ENCODE data around the gene DNAH6.
A peak's percentile ranks its signal among the peaks of the same experiment; 100 is the strongest.

DNAH6 gene

DNA sequence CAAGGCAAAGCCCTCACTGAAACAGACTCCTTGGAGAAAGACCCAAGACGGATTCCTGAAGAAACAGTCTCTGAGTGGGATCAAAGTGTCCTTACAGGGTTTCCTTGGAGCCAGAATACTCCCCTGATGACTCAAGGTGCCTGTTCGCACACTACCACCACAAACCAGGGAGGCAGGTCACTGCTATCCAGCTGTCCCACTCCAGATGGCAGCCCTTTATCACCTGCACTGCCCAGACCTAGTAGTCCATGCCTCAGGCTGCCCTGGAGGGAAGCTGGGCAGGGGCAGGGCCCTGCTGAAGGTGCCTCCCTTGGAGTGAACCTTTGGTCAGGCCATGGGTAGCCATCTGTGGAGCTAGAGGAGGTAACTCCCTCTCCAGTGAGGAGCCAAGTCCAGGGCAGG lies 330.4 kb downstream of the DNAH6 start:
- Histone ChIP-seq H3K23ac (ENCODE audit: low read depth, low read length, poor library complexity) (no peak overlapping the region), H3K9ac (ENCODE audit: low read depth, low read length, poor library complexity) (no peak overlapping the region), H3K4me2 (ENCODE audit: insufficient read depth, low read length, poor library complexity, severe bottlenecking) (no peak overlapping the region), H3K36me3 (replicated peaks in 1 of 2; ENCODE audit: control insufficient read depth in 2 of 2, insufficient read depth in 2 of 2, low read length in 2 of 2) (no peaks in the 10 kb centered on the region), H3K4me3 (ENCODE audit: low read length in 2 of 2) (no peak overlapping the region), H2BK15ac (ENCODE audit: low read length) (no peak overlapping the region), H4K8ac (ENCODE audit: low read depth, low read length) (no peak overlapping the region), H3K4ac (ENCODE audit: low read length) (no peak overlapping the region), H2BK5ac (ENCODE audit: low read length) (no peak overlapping the region), H2BK120ac (ENCODE audit: low read depth, low read length) (no peak overlapping the region), H3K9me3 (replicated peaks in 1 of 2; ENCODE audit: control insufficient read depth in 2 of 2, insufficient read depth in 1 of 2, low read depth in 1 of 2, low read length in 2 of 2) (peaks cover 0 to 2% of the 10 kb centered on the region in 2 donors), H3K27ac (replicated peaks; ENCODE audit: low read length) (no peak overlapping the region), H2AFZ (ENCODE audit: low read length) (no peak overlapping the region), H3K14ac (ENCODE audit: low read length) (peak overlapping the region; percentile 11), H4K91ac (ENCODE audit: low read depth, low read length, poor library complexity) (no peak overlapping the region), H3K4me1 (ENCODE audit: control insufficient read depth in 2 of 2, insufficient read depth in 1 of 2, low read depth in 1 of 2, low read length in 2 of 2) (peaks cover 0 to 2% of the 10 kb centered on the region in 2 donors), H3K27me3 (ENCODE audit: control insufficient read depth in 3 of 3, insufficient read depth in 3 of 3, low read depth in 1 of 3, low read length in 3 of 3) (no peaks in the 10 kb centered on the region), H3K18ac (ENCODE audit: low read length) (no peak overlapping the region), H3K79me1 (ENCODE audit: low read depth, low read length) (no peaks in the 10 kb centered on the region), H2BK12ac (ENCODE audit: low read length) (no peak overlapping the region), H2AK5ac (ENCODE audit: low read depth, low read length) (no peak overlapping the region)
- no CpG with 5 or more reads among the region's 2 CpGs for WGBS, 2 donors (ENCODE audit: extremely low coverage in 2 of 2, insufficient read length in 2 of 2, insufficient replicate concordance in 1 of 2)
- DNase-seq (ENCODE audit: low spot score) = no peak

GRCh38 chr2:84847326-84848050 lies 331.2 kb downstream of the DNAH6 start:
- no peak overlapping the region for H2BK120ac ChIP-seq (ENCODE audit: low read depth, low read length)
- H3K4me3 ChIP-seq (ENCODE audit: low read length in 2 of 2) = no peak overlapping the region
- WGBS, 2 donors (ENCODE audit: extremely low coverage in 2 of 2, insufficient read length in 2 of 2, insufficient replicate concordance in 1 of 2) = no CpG with 5 or more reads among the region's 5 CpGs
- no peak overlapping the region for H4K91ac ChIP-seq (ENCODE audit: low read depth, low read length, poor library complexity)
- H3K4ac ChIP-seq (ENCODE audit: low read length) = no peak overlapping the region
- no peak overlapping the region for H3K18ac ChIP-seq (ENCODE audit: low read length)
- no peak overlapping the region for H3K9ac ChIP-seq (ENCODE audit: low read depth, low read length, poor library complexity)
- H3K27me3 ChIP-seq (ENCODE audit: control insufficient read depth in 3 of 3, insufficient read depth in 3 of 3, low read depth in 1 of 3, low read length in 3 of 3) = no peaks in the 10 kb centered on the region
- H3K9me3 ChIP-seq (replicated peaks in 1 of 2; ENCODE audit: control insufficient read depth in 2 of 2, insufficient read depth in 1 of 2, low read depth in 1 of 2, low read length in 2 of 2) = peaks cover 0 to 2% of the 10 kb centered on the region in 2 donors
- no peaks in the 10 kb centered on the region for H3K4me1 ChIP-seq (ENCODE audit: control insufficient read depth in 2 of 2, insufficient read depth in 1 of 2, low read depth in 1 of 2, low read length in 2 of 2)
- H3K4me2 ChIP-seq (ENCODE audit: insufficient read depth, low read length, poor library complexity, severe bottlenecking) = no peak overlapping the region
- no peak overlapping the region for H2AFZ ChIP-seq (ENCODE audit: low read length)
- no peaks in the 10 kb centered on the region for H3K36me3 ChIP-seq (replicated peaks in 1 of 2; ENCODE audit: control insufficient read depth in 2 of 2, insufficient read depth in 2 of 2, low read length in 2 of 2)
- no peak for DNase-seq (ENCODE audit: low spot score)
- H4K8ac ChIP-seq (ENCODE audit: low read depth, low read length) = no peak overlapping the region
- no peak overlapping the region for H2BK12ac ChIP-seq (ENCODE audit: low read length)
- H2BK5ac ChIP-seq (ENCODE audit: low read length) = no peak overlapping the region
- H3K23ac ChIP-seq (ENCODE audit: low read depth, low read length, poor library complexity) = no peak overlapping the region
- H2BK15ac ChIP-seq (ENCODE audit: low read length) = no peak overlapping the region
- no peak overlapping the region for H3K14ac ChIP-seq (ENCODE audit: low read length)
- H3K27ac ChIP-seq (replicated peaks; ENCODE audit: low read length) = no peak overlapping the region
- H2AK5ac ChIP-seq (ENCODE audit: low read depth, low read length) = no peak overlapping the region
- no peaks in the 10 kb centered on the region for H3K79me1 ChIP-seq (ENCODE audit: low read depth, low read length)

DNA sequence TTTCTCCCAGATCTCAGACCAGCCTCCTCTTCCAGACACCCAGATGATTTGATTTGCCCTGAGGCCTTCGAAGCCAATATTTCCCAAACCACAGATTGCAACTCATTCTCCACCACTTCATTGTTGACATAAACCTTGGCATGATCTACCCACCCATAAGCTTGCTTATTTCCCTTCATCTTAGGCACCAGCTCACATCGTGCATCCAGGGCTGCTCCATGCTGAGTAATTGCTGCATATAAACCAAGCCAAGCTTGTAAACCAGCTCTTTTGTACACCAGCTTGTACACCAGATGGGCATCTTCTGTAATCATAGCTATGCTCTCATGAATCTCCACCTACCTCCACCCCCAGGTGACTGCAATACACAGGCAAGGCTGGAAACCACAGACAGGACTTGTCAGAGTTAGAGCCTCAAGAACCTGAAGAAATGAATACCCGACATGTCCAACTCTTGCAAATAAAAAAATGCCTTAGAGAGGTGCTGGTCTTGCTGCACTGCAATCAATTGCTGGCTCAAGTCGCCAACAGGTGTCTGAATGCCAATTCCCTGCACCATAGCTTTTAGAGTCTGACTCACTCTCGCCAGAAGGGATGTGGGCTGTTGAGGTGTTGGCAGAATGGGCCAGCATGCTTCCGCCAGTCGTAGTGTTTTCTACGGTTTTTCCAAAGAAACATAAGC lies 333.1 kb downstream of the DNAH6 start:
- no CpG with 5 or more reads among the region's 8 CpGs for WGBS, 2 donors (ENCODE audit: extremely low coverage in 2 of 2, insufficient read length in 2 of 2, insufficient replicate concordance in 1 of 2)
- Histone ChIP-seq H2AFZ (ENCODE audit: low read length) (no peak overlapping the region), H2BK120ac (ENCODE audit: low read depth, low read length) (no peak overlapping the region)

DNA sequence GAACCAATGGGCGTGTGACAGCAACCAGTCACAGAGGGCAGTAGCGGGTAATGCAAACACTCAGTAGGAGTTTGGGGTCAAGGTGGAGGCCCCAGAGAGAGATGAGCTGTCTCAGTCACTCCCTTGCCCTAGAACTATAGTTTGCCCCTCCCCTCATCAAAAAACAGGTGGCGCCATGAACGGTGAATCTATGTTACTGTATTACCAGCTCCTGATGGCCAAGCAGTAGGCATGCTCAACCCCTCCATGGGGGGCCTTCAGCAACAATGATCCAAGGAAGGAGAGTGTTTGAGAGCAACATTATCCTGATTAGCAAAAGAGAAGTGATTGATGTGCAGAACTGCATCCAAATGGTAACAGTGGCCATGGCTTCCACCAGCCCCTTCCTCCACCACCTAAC lies 334.2 kb downstream of the DNAH6 start:
- no CpG with 5 or more reads among the region's 4 CpGs for WGBS, 2 donors (ENCODE audit: extremely low coverage in 2 of 2, insufficient read length in 2 of 2, insufficient replicate concordance in 1 of 2)
- Histone ChIP-seq H3K4me2 (ENCODE audit: insufficient read depth, low read length, poor library complexity, severe bottlenecking) (no peak overlapping the region), H2BK120ac (ENCODE audit: low read depth, low read length) (no peak overlapping the region), H3K9me3 (replicated peaks in 1 of 2; ENCODE audit: control insufficient read depth in 2 of 2, insufficient read depth in 1 of 2, low read depth in 1 of 2, low read length in 2 of 2) (peaks cover 0 to under 1% of the 10 kb centered on the region in 2 donors), H4K91ac (ENCODE audit: low read depth, low read length, poor library complexity) (no peak overlapping the region), H4K8ac (ENCODE audit: low read depth, low read length) (no peak overlapping the region), H2BK15ac (ENCODE audit: low read length) (no peak overlapping the region), H2AK5ac (ENCODE audit: low read depth, low read length) (no peak overlapping the region), H3K79me1 (ENCODE audit: low read depth, low read length) (no peaks in the 10 kb centered on the region), H3K23ac (ENCODE audit: low read depth, low read length, poor library complexity) (no peak overlapping the region), H3K4ac (ENCODE audit: low read length) (no peak overlapping the region), H3K9ac (ENCODE audit: low read depth, low read length, poor library complexity) (no peak overlapping the region), H3K4me3 (ENCODE audit: low read length in 2 of 2) (no peak overlapping the region), H2BK12ac (ENCODE audit: low read length) (no peak overlapping the region), H2BK5ac (ENCODE audit: low read length) (no peak overlapping the region), H3K27me3 (ENCODE audit: control insufficient read depth in 3 of 3, insufficient read depth in 3 of 3, low read depth in 1 of 3, low read length in 3 of 3) (peaks cover 0 to 12% (median 0%) of the 10 kb centered on the region in 3 experiments), H3K27ac (replicated peaks; ENCODE audit: low read length) (no peak overlapping the region), H3K4me1 (ENCODE audit: control insufficient read depth in 2 of 2, insufficient read depth in 1 of 2, low read depth in 1 of 2, low read length in 2 of 2) (peaks cover under 1% of the 10 kb centered on the region in 2 donors), H3K18ac (ENCODE audit: low read length) (no peak overlapping the region), H3K36me3 (replicated peaks in 1 of 2; ENCODE audit: control insufficient read depth in 2 of 2, insufficient read depth in 2 of 2, low read length in 2 of 2) (no peaks in the 10 kb centered on the region), H2AFZ (ENCODE audit: low read length) (no peak overlapping the region), H3K14ac (ENCODE audit: low read length) (no peak overlapping the region)
- DNase-seq (ENCODE audit: low spot score) = no peak

More for the DNA sequence above, 333.1 kb downstream of the DNAH6 start:
- H3K9me3 ChIP-seq (replicated peaks in 1 of 2; ENCODE audit: control insufficient read depth in 2 of 2, insufficient read depth in 1 of 2, low read depth in 1 of 2, low read length in 2 of 2) = peaks cover 0 to 2% of the 10 kb centered on the region in 2 donors
- H3K4me1 ChIP-seq (ENCODE audit: control insufficient read depth in 2 of 2, insufficient read depth in 1 of 2, low read depth in 1 of 2, low read length in 2 of 2) = no peaks in the 10 kb centered on the region
- no peak overlapping the region for H3K23ac ChIP-seq (ENCODE audit: low read depth, low read length, poor library complexity)
- no peak overlapping the region for H3K27ac ChIP-seq (replicated peaks; ENCODE audit: low read length)
- H3K4me3 ChIP-seq (ENCODE audit: low read length in 2 of 2) = no peak overlapping the region
- no peak overlapping the region for H2AK5ac ChIP-seq (ENCODE audit: low read depth, low read length)
- H3K36me3 ChIP-seq (replicated peaks in 1 of 2; ENCODE audit: control insufficient read depth in 2 of 2, insufficient read depth in 2 of 2, low read length in 2 of 2) = no peaks in the 10 kb centered on the region
- peaks cover 0 to 3% (median 0%) of the 10 kb centered on the region in 3 experiments for H3K27me3 ChIP-seq (ENCODE audit: control insufficient read depth in 3 of 3, insufficient read depth in 3 of 3, low read depth in 1 of 3, low read length in 3 of 3)
- no peak for DNase-seq (ENCODE audit: low spot score)
- H2BK5ac ChIP-seq (ENCODE audit: low read length) = no peak overlapping the region
- no peak overlapping the region for H3K4ac ChIP-seq (ENCODE audit: low read length)
- H3K14ac ChIP-seq (ENCODE audit: low read length) = no peak overlapping the region
- H2BK12ac ChIP-seq (ENCODE audit: low read length) = no peak overlapping the region
- no peak overlapping the region for H4K91ac ChIP-seq (ENCODE audit: low read depth, low read length, poor library complexity)
- no peak overlapping the region for H2BK15ac ChIP-seq (ENCODE audit: low read length)
- H3K4me2 ChIP-seq (ENCODE audit: insufficient read depth, low read length, poor library complexity, severe bottlenecking) = no peak overlapping the region
- H3K9ac ChIP-seq (ENCODE audit: low read depth, low read length, poor library complexity) = no peak overlapping the region
- H3K79me1 ChIP-seq (ENCODE audit: low read depth, low read length) = no peaks in the 10 kb centered on the region
- H3K18ac ChIP-seq (ENCODE audit: low read length) = no peak overlapping the region
- H4K8ac ChIP-seq (ENCODE audit: low read depth, low read length) = no peak overlapping the region

All from neuronal stem cell (in vitro differentiated cells).